G401.6 (cell line): Measurements from ENCODE around the gene GAK.

Source experiments
- FAIRE-seq: peaks from 2 replicates; lab custom pipeline; 2012; peaks lifted over from hg19 to GRCh38; lab: Jason Lieb, UNC

GAK gene

GRCh38 chr4:827209-828081 is 104.7 kb downstream of the GAK start:
- FAIRE-seq: no peak

- FAIRE-seq: no peak
Observed at GRCh38 chr4:826508-827208, 105.5 kb downstream of the GAK start.

GRCh38 chr4:825971-826330 is 106.2 kb downstream of the GAK start, which contains the start of gene CPLX1:
Gene CPLX1, minus strand, starts transcription at chr4:826129. Its CDS starts 1,607 bp downstream, at chr4:824522.
- FAIRE-seq: no peak

- no peak for FAIRE-seq
Observed at GRCh38 chr4:825063-825970, 106.8 kb downstream of the GAK start.

- FAIRE-seq: no peak
Observed at GRCh38 chr4:824461-825062, 107.6 kb downstream of the GAK start.

GRCh38 chr4:823761-824460 is 108.2 kb downstream of the GAK start:
- no peak for FAIRE-seq

GRCh38 chr4:823176-823760 is 108.8 kb downstream of the GAK start:
- no peak for FAIRE-seq

GRCh38 chr4:822361-823175 is 109.5 kb downstream of the GAK start:
- FAIRE-seq: no peak

GRCh38 chr4:821631-822030 is 110.5 kb downstream of the GAK start:
- no peak for FAIRE-seq

- FAIRE-seq: no peak
Observed at GRCh38 chr4:821181-821591, 110.9 kb downstream of the GAK start.

- no peak for FAIRE-seq
Observed at GRCh38 chr4:820230-821172, 111.6 kb downstream of the GAK start.

GRCh38 chr4:819401-820229 is 112.5 kb downstream of the GAK start:
- no peak for FAIRE-seq

- no peak for FAIRE-seq
Observed at GRCh38 chr4:818106-818921, 113.8 kb downstream of the GAK start.

- FAIRE-seq: no peak
Observed at GRCh38 chr4:815464-816146, 116.5 kb downstream of the GAK start.

GRCh38 chr4:814312-814850 is 117.7 kb downstream of the GAK start:
- FAIRE-seq: no peak

- FAIRE-seq: no peak
Observed at GRCh38 chr4:813900-814299, 118.2 kb downstream of the GAK start.
